Medulla oblongata (tissue), 1 donor: ENCODE data around the gene ZBP1.

Source experiments
- DNase-seq: peaks from one replicate; pipeline ENCODE4 v3.0.0-alpha.2; 2015; ENCODE audit errors: extremely low spot score

Gene ZBP1

GRCh38 chr20:57620274-57620990, at the start of gene ZBP1:
ZBP1 (minus strand) TSS chr20:57620426; CDS start chr20:57620295, 131 bp downstream.
- peak; percentile 52 for DNase-seq

- no peak for DNase-seq
Measured at GRCh38 chr20:57669632-57670031, 49.4 kb upstream of the ZBP1 start.

- DNase-seq, result no peak
Measured at GRCh38 chr20:57667924-57668782, 47.9 kb upstream of the ZBP1 start.

GRCh38 chr20:57667388-57667787, 47.2 kb upstream of the ZBP1 start:
- DNase-seq, result no peak

GRCh38 chr20:57666834-57667157, 46.6 kb upstream of the ZBP1 start:
- DNase-seq, result no peak

DNA sequence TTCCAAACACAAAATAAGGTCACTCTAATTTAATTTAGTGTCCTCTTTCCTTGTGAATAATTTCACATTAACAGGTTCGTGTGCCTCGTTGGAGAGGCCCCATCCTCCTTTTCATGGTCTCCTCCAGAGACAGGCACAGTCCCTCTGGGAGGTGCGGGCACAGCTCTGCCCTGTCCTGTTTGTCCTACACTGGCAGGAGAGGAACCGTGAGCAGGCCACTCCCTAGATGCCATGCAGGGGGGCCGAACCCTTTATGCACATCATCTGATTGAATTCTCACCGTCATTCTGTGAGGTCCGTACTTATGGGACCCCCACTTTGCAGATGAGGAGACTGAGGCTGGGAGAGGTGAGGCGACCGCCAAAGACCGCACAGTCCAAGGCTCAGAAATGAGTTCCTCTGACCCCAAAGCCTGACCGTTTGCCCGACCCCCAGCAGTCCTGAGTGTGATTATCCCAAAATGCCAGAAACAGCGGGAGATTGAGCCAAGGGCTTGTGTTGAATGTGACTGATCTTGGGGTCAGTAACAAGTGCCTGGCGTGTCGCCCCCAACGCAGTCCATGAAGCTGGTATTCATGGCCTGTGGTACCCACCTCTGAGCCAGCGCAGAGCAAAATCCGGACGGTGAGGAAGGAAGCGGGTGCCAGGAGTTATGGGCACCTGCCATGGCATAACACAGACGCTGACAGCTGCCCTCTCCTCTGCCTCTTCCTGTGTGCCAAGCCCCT, 46.0 kb upstream of the ZBP1 start:
- no peak for DNase-seq

- no peak for DNase-seq
Measured at GRCh38 chr20:57665589-57665971, 45.4 kb upstream of the ZBP1 start.

GRCh38 chr20:57664924-57665588, 44.8 kb upstream of the ZBP1 start:
- no peak for DNase-seq

DNA sequence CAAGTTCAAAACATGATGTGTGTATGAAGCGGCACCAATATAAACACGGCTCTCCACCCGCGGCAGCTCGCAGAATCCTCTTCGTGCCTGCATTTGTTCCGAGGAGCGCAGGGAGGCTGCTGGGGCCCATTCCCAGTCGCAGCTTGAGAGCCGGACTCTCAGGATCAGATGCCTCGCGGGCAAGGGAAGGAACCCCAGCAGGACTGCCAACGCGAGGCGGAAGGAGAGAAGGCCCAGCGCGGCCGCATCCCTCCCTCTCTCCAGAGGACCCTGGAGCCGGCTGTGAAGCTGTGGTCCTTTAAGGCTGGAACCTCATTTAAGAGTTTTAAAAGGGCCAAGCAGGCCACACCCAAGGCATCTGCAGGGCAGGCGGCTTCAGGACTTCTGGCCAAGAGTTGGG, 44.2 kb upstream of the ZBP1 start:
- DNase-seq, result no peak

- no peak for DNase-seq
Measured at GRCh38 chr20:57663681-57664451, 43.6 kb upstream of the ZBP1 start.

DNA sequence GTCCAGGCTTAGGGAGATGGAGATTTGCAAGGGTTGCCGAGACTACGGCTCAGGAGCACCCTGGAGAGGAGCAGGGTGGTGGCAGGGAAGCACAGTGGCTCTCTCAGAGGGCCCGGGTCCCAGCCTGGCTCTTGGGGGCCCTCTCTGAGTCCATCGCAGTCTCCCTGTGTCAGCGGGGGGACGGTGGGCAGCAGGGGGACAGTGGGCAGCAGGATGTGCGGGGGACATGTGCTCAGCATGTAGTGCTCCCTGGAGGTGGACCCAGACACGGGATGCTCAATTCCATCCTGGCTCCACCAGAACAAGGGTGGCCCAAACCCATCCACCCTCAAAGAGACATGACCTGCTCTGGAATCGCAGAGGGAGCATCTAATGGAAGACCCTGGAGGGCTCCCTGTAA, 43.0 kb upstream of the ZBP1 start:
- no peak for DNase-seq

DNA sequence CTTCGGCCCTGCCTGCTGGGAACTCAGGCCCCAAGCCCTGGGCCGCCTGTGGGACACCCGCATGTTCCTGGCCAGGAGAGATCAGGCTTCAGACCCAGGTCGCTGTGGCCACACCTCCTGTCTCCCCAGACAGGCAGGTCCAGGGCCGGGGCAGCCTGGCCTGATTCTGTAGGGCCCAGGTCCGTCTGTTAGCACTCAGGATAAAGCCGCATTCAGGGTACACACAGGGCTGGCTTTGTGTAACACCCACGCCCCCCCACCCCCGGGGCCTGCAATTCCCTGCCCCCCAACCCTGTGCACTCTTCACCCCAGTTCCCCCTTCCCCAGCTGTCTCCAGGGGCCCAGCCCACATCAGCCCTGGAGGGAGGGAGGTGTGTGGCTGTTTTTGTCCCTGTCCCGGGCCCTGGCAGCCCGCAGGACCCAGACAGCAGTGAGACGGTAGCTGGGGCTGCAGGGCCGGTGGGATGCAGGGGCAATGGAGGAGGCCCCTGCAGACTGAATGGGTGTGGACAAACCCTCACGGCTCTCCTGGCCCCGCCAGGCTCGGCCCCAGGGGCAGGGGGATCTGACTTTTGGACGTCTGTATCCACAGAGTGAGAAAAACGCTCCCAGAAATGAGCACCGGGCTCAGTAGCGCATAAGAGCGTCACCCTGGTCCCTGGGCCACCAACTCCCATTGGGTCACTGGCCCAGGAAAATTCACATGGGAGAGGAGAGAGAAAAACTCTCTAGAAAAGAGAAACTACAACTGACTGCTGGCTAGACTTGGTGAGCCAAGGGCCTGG, 42.4 kb upstream of the ZBP1 start:
- no peak for DNase-seq

- no peak for DNase-seq
Measured at GRCh38 chr20:57661746-57662455, 41.7 kb upstream of the ZBP1 start.

DNA sequence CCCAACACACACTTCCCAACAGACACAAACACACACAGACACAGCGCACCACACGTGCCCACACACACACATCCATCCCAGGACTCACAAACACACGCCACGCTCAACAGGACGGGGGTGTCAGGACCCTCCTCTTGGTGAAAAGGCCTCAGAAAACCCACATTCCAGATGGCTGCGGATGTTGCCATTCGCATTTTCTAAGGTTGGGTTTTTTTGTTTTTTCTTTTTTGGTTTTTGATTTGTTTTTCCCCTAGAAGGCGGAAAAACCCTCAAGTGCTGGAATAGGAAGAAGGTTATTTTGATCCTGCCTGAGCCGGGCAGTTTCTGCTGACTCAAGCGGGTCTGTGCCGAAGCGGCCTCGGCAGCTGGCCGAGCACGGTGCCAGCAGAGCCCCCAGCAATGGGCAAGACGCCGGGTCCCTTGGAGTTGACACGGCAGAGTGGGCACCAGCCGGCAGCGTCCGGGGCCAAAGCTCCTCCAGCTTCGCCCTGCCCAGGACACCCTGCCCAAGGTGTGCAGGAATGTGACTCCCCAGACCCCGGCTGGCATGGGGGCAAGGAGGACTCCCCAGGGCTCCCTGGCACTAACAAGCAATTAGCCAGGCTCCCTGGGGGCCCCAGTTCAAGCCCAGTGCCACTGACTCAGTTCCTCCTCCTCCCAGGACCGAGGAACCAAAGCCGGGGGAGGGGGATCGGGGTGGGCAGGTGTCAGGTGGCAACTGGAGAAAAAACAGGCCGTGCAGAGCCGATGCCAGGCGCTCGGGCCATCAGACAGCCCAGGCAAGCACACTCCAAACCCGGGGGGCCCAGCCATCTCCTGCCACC, 40.9 kb upstream of the ZBP1 start:
- DNase-seq, result peak; percentile 41

GRCh38 chr20:57660181-57660921, 40.1 kb upstream of the ZBP1 start:
- no peak for DNase-seq

DNA sequence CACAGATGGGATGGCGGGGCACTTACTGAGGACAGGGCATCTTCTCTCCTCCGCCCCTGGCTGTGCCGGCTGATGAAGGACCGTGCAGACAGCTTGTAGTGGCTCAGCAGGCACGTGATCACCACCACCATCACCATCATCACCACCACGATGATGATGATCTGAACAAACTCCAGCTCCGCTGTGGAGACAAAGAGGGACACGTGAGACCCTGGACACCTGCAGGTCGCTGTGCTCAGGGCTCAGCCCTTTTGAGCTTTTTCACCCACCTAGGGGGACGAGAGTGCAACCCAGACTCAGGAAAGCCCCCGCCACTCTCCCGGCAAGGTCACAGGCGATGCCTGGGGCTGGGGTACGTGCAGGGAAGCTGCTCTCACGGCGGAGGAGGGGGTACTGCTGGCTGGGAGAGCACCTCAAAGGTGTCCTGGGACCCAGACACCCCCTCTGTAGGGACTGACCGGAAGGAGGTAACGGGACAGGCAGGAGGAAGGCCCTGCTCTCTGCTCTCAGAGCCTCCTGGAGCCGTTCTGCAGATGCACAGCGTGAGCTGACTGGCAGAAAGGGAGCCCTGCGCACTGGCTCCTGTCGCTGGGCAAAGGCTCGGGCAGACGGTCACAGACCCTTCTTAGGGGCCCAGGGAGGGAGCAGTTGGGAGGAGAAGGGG, 39.4 kb upstream of the ZBP1 start:
- DNase-seq, result no peak

DNA sequence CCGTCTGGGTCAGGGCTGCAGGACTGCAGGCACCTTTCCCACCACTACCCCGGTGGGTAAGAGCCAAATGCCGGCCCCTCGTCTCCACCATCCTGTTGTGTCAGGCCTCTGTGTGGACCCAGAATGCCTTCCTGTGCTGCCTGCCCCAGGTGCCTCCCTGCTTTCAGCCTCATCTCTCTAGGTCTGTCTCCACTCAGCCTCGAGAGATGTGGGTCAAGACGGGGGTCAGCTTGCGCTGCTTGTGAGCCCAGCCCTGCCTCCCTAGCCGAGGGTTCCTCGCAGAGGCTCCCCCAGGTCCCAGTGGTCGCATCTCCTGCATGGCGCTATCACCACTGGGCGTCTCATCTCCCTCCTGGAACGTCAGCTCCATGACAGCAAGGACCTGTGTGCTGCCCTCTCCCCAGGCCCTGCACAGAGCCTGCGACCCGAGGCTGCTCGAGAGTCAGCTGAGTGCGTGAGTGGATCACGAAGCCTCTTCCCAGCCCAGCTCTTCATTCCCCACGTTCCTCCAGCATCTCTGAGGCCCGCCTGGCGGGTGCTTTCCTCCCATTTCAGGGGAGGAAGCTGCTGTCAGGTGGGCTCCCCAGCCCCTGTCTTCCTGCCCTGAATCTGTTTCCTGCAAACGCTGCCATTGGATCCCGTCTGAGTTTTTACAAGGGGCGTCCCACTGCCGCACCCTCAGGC, 38.7 kb upstream of the ZBP1 start:
- no peak for DNase-seq
